ENCODE results near the gene DNAJC5G.

The DNAJC5G gene

GRCh38 chr2:27275211-27276150 is at the start of gene DNAJC5G:
Gene DNAJC5G (plus strand): TSS chr2:27275433. CDS start chr2:27276729, 1,296 bp downstream.
- DNase-seq: no peak

GRCh38 chr2:27225526-27225925 is 49.7 kb upstream of the DNAJC5G start:
- no peak for DNase-seq

GRCh38 chr2:27227501-27227900 is 47.7 kb upstream of the DNAJC5G start:
- DNase-seq: no peak

GRCh38 chr2:27231921-27232320 is 43.3 kb upstream of the DNAJC5G start:
- no peak for DNase-seq

GRCh38 chr2:27233341-27233740 is 41.9 kb upstream of the DNAJC5G start:
- no peak for DNase-seq

GRCh38 chr2:27236136-27236535 is 39.1 kb upstream of the DNAJC5G start:
- DNase-seq: no peak

GRCh38 chr2:27236626-27237025 is 38.6 kb upstream of the DNAJC5G start:
- DNase-seq: no peak

GRCh38 chr2:27237341-27237945 is 37.8 kb upstream of the DNAJC5G start:
- no peak for DNase-seq

- no peak for DNase-seq
These were observed 36.3 kb upstream of the DNAJC5G start for GRCh38 chr2:27238976-27239375.

- DNase-seq: no peak
These were observed 34.8 kb upstream of the DNAJC5G start for GRCh38 chr2:27240406-27240805.

- no peak for DNase-seq
These were observed 33.2 kb upstream of the DNAJC5G start for GRCh38 chr2:27241761-27242613.

GRCh38 chr2:27242614-27242951 is 32.6 kb upstream of the DNAJC5G start:
- no peak for DNase-seq

- no peak for DNase-seq
These were observed 31.7 kb upstream of the DNAJC5G start for GRCh38 chr2:27243391-27244130.

- no peak for DNase-seq
These were observed 30.1 kb upstream of the DNAJC5G start for GRCh38 chr2:27245116-27245515.

GRCh38 chr2:27245626-27246025 is 29.6 kb upstream of the DNAJC5G start:
- DNase-seq: no peak

- DNase-seq: no peak
These were observed 27.3 kb upstream of the DNAJC5G start for GRCh38 chr2:27247893-27248292.

- DNase-seq: no peak
These were observed 25.9 kb upstream of the DNAJC5G start for GRCh38 chr2:27249159-27249890.

GRCh38 chr2:27249891-27250651 is 25.2 kb upstream of the DNAJC5G start:
- DNase-seq: no peak

GRCh38 chr2:27250652-27251379 is 24.4 kb upstream of the DNAJC5G start:
- DNase-seq: no peak

- no peak for DNase-seq
These were observed 23.5 kb upstream of the DNAJC5G start for GRCh38 chr2:27251766-27252165.
